Tibial nerve (tissue), 4 donors: ENCODE measurements around the gene EYS. TPM values are rescaled to one million over a fixed set of nuclear protein-coding genes. Genes with fewer than 3 reads are reported as not detected.
"Not testable (repeated sequence)": the region's sequence is repeated elsewhere in the genome, so short reads cannot be mapped to it uniquely, and the experiment has no call there.

Source experiments
- DNase-seq, 2 donors: peaks; one replicate each; pipeline ENCODE4 v3.0.0-alpha.2; 2019; ENCODE audit warnings: low spot score in 2 of 2
- H3K27ac ChIP-seq, 4 donors: fragments of 200-600 bp; sonication (generic) in 3 of 4; one replicate each; pipeline ENCODE4 v1.5.1; 2017 to 2019; ENCODE audit warnings: mild to moderate bottlenecking in 1 of 4
- H3K27me3 ChIP-seq, 2 donors: fragments of 200-600 bp; sonication (generic) in 1 of 2; one replicate each; pipeline versions ENCODE4 v1.5.1 to v1.6.0; 2017 to 2019
- H3K36me3 ChIP-seq, 3 donors: fragments of 200-600 bp; sonication (generic); one replicate each; pipeline ENCODE4 v1.5.1; 2018 to 2019
- H3K4me1 ChIP-seq, 4 donors: fragments of 200-600 bp; sonication (generic) in 3 of 4; one replicate each; pipeline ENCODE4 v1.5.1; 2017 to 2019
- H3K4me3 ChIP-seq, 4 donors: fragments of 200-600 bp; sonication (generic) in 3 of 4; one replicate each; pipeline ENCODE4 v1.5.1; 2017 to 2019; ENCODE audit warnings: mild to moderate bottlenecking in 1 of 4, moderate library complexity in 1 of 4
- H3K9me3 ChIP-seq, 4 donors: fragments of 200-600 bp; sonication (generic) in 3 of 4; one replicate each; pipeline ENCODE4 v1.5.1; 2017 to 2019
- EP300 ChIP-seq, 2 donors: sonication (generic); formaldehyde crosslinking; IDR thresholded peaks; one replicate each; pipeline ENCODE4 v1.6.1; 2017; ENCODE audit warnings: antibody characterized with exemption in 2 of 2, mild to moderate bottlenecking in 1 of 2
- POLR2A ChIP-seq, 2 donors: fragments of 450-650 bp; IDR thresholded peaks; one replicate each; pipeline ENCODE4 v1.6.1; 2017; ENCODE audit warnings: antibody characterized with exemption in 2 of 2, mild to moderate bottlenecking in 2 of 2, moderate library complexity in 2 of 2
- WGBS, 2 donors: methylation state at CpG; one replicate each; pipeline ENCODE4 v1.1.5; 2018; 5-methylcytosine and 5-hydroxymethylcytosine counted together
- total RNA-seq, 4 donors: library from RNA; depleted of rRNA; stranded (reverse); fragments of >200 nt; gene quantifications; one replicate each; pipeline ENCODE4 v1.1.0, GENCODE V29; 2016
- TF ChIP-seq, protein P1 (sequence below), 5 experiments: fragments of 200-600 bp in 3 of 5; fragments of 450-650 bp in 2 of 5; sonication (generic) in 3 of 5; IDR thresholded peaks; one replicate each; pipeline ENCODE4 v1.5.1; 2016 to 2019; ENCODE audit warnings: antibody characterized with exemption in 5 of 5, mild to moderate bottlenecking in 3 of 5, moderate library complexity in 2 of 5

The EYS gene
- total RNA-seq, 4 donors from 2014 or later, result under 0.01 to 4.5 (median 0.39) TPM; not detected in 1

GRCh38 chr6:63941747-63942470 is 1765.1 kb downstream of the EYS start:
- Histone ChIP-seq H3K9me3 (no peaks in the 10 kb centered on the region), H3K4me3 (no peak overlapping the region), H3K4me1 (no peaks in the 10 kb centered on the region), H3K27ac (no peak overlapping the region), H3K36me3 (no peaks in the 10 kb centered on the region), H3K27me3 (no peaks in the 10 kb centered on the region)
- WGBS, 2 donors, result 46 to 53% methylated on average over 2 of the region's 2 CpGs
- no peak for TF ChIP-seq EP300 (IDR thresholded peaks at IDR 0.05)
- TF ChIP-seq, protein P1, sequence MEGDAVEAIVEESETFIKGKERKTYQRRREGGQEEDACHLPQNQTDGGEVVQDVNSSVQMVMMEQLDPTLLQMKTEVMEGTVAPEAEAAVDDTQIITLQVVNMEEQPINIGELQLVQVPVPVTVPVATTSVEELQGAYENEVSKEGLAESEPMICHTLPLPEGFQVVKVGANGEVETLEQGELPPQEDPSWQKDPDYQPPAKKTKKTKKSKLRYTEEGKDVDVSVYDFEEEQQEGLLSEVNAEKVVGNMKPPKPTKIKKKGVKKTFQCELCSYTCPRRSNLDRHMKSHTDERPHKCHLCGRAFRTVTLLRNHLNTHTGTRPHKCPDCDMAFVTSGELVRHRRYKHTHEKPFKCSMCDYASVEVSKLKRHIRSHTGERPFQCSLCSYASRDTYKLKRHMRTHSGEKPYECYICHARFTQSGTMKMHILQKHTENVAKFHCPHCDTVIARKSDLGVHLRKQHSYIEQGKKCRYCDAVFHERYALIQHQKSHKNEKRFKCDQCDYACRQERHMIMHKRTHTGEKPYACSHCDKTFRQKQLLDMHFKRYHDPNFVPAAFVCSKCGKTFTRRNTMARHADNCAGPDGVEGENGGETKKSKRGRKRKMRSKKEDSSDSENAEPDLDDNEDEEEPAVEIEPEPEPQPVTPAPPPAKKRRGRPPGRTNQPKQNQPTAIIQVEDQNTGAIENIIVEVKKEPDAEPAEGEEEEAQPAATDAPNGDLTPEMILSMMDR (IDR thresholded peaks at IDR 0.05), result no peak
- no peak for TF ChIP-seq POLR2A (IDR thresholded peaks at IDR 0.05)
- no peak for DNase-seq

GRCh38 chr6:63940056-63940455 is 1767.0 kb downstream of the EYS start:
- no peak for DNase-seq
- 92 to 96% methylated on average over 1 of the region's 1 CpG for WGBS, 2 donors
- Histone ChIP-seq H3K4me1 (no peaks in the 10 kb centered on the region), H3K27me3 (no peaks in the 10 kb centered on the region), H3K27ac (no peak overlapping the region), H3K4me3 (no peak overlapping the region), H3K9me3 (no peaks in the 10 kb centered on the region), H3K36me3 (no peaks in the 10 kb centered on the region)
- TF ChIP-seq, protein P1 (IDR thresholded peaks at IDR 0.05), result no peak
- TF ChIP-seq POLR2A (IDR thresholded peaks at IDR 0.05), result no peak
- no peak for TF ChIP-seq EP300 (IDR thresholded peaks at IDR 0.05)

DNA sequence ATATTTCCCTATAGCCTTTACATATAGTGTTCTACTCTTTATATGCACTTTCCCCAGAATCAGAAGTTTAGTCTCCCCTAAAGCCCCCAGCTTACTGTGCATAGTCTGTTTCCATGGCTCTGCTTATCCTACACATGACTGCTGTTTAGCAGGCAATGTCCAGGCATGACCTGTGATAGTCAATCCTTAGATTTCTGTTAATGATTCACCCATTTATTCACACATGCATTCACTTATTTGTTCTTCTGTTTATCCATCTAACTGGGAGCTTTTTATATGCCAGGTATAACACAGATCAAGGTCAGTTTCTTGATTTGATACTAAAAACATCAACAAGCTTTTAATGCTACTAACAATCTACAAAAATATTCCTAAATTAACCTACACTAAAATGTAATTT is 1770.6 kb downstream of the EYS start:
- H3K36me3 ChIP-seq, result no peaks in the 10 kb centered on the region
- TF ChIP-seq, protein P1 (IDR thresholded peaks at IDR 0.05), result no peak
- TF ChIP-seq POLR2A (IDR thresholded peaks at IDR 0.05) (no peak), EP300 (IDR thresholded peaks at IDR 0.05) (no peak)
- no peak overlapping the region for H3K27ac ChIP-seq
- no peak for DNase-seq
- no peaks in the 10 kb centered on the region for H3K9me3 ChIP-seq
- no peaks in the 10 kb centered on the region for H3K4me1 ChIP-seq
- H3K27me3 ChIP-seq, result no peaks in the 10 kb centered on the region
- H3K4me3 ChIP-seq, result no peak overlapping the region

GRCh38 chr6:63935732-63936131 is 1771.3 kb downstream of the EYS start:
- no peak for TF ChIP-seq POLR2A (IDR thresholded peaks at IDR 0.05)
- TF ChIP-seq EP300 (IDR thresholded peaks at IDR 0.05), result no peak
- TF ChIP-seq, protein P1 (IDR thresholded peaks at IDR 0.05), result no peak
- H3K4me1 ChIP-seq, result no peaks in the 10 kb centered on the region
- H3K36me3 ChIP-seq, result no peaks in the 10 kb centered on the region
- H3K27ac ChIP-seq, result no peak overlapping the region
- no peaks in the 10 kb centered on the region for H3K9me3 ChIP-seq
- no peak for DNase-seq
- no peaks in the 10 kb centered on the region for H3K27me3 ChIP-seq
- H3K4me3 ChIP-seq, result no peak overlapping the region

- not testable (repeated sequence) for H3K9me3 ChIP-seq, H3K4me3 ChIP-seq, H3K27me3 ChIP-seq, H3K27ac ChIP-seq, DNase-seq, H3K36me3 ChIP-seq, H3K4me1 ChIP-seq
- 91 to 96% methylated on average over 4 of the region's 4 CpGs for WGBS, 2 donors
Measured at GRCh38 chr6:63933948-63934347, 1773.1 kb downstream of the EYS start.

DNA sequence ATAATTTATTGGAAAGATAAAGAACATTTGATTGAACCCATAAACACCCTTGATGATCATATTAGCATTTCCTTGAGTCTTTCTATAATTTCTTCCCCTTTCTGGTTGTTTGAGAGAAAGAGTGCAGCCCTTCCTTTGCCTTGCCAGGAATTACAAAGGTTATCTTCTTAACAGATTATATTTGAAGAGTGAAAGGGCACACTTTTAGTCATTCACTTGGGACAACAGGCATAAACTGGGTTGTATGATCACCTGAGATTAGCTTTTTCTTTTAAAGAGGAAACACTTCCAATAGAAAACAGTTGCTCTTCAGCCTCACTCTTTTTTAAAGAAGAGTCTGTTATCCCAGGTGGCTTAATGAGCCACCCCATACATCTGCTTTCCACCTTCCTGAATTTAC is 1776.2 kb downstream of the EYS start:
- Histone ChIP-seq H3K9me3 (no peaks in the 10 kb centered on the region), H3K27me3 (no peaks in the 10 kb centered on the region), H3K4me3 (no peak overlapping the region), H3K27ac (no peak overlapping the region), H3K36me3 (no peaks in the 10 kb centered on the region), H3K4me1 (no peaks in the 10 kb centered on the region)
- no peak for TF ChIP-seq EP300 (IDR thresholded peaks at IDR 0.05)
- no peak for DNase-seq
